ENCODE data around the gene CSNK1G2. TPM values are rescaled to one million over a fixed set of nuclear protein-coding genes. Genes with fewer than 3 reads are reported as not detected.
"Not testable (repeated sequence)": the region's sequence is repeated elsewhere in the genome, so short reads cannot be mapped to it uniquely, and the experiment has no call there.

The CSNK1G2 gene
- total RNA-seq, 1 donor from 2014 or later: 41.6 TPM

GRCh38 chr19:1985588-1986356 lies 44.8 kb downstream of the CSNK1G2 start:
- DNase-seq (ENCODE audit: low spot score in 2 of 2): no peak

GRCh38 chr19:1986357-1987162 lies 45.6 kb downstream of the CSNK1G2 start:
- no peak for DNase-seq (ENCODE audit: low spot score in 2 of 2)
- FAIRE-seq: no peak

More at GRCh38 chr19:1985588-1986356, 44.8 kb downstream of the CSNK1G2 start:
- no peak for FAIRE-seq

- no peak for DNase-seq (ENCODE audit: low spot score in 2 of 2)
- FAIRE-seq: no peak
Observed at GRCh38 chr19:1987197-1988187, 46.5 kb downstream of the CSNK1G2 start.

- not testable (repeated sequence) for FAIRE-seq; DNase-seq (ENCODE audit: low spot score in 2 of 2)
Observed at GRCh38 chr19:1988464-1988863, 47.5 kb downstream of the CSNK1G2 start.

GRCh38 chr19:1989513-1990229 lies 48.7 kb downstream of the CSNK1G2 start:
- DNase-seq (ENCODE audit: low spot score in 2 of 2) (no peak), FAIRE-seq (no peak)

DNA sequence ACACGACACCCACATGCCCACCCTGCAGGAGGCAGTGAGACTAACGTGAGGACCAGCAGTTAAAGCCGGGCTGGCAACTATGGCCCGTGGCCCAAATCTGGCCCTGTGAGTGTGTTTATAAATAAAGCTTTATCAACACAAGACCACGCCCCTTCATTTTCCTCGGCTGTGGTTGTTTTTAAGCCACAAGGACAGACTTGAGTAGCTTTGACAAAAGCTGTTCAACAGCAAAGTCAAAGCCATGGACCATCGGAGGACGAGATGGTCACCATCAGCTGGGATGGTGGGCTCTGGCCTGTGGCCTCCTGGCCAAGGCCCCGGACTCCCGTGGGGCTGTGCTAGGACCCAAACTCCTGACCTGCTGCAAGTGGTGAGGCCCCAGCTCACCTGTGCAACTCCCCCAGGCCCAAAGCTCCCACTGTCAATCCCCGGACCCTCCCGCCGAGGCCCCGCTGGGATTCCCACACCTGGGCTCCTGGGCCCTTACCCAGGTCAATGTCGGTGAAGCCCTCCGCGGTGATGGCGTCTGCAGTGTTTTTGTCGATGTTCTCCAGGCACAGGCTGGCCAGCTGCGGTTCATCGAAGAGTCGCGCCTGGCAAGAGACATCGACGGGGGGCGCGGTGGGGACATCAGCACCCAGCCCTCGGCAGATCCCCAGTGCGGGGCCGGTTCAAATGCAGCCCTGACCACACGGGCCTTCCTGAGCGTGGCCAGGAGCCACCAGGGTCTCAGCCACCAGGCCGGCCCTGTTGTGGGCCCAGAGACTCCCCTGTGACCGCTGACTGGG lies 49.5 kb downstream of the CSNK1G2 start:
- no peak for FAIRE-seq
- DNase-seq (ENCODE audit: low spot score in 2 of 2): no peak

DNA sequence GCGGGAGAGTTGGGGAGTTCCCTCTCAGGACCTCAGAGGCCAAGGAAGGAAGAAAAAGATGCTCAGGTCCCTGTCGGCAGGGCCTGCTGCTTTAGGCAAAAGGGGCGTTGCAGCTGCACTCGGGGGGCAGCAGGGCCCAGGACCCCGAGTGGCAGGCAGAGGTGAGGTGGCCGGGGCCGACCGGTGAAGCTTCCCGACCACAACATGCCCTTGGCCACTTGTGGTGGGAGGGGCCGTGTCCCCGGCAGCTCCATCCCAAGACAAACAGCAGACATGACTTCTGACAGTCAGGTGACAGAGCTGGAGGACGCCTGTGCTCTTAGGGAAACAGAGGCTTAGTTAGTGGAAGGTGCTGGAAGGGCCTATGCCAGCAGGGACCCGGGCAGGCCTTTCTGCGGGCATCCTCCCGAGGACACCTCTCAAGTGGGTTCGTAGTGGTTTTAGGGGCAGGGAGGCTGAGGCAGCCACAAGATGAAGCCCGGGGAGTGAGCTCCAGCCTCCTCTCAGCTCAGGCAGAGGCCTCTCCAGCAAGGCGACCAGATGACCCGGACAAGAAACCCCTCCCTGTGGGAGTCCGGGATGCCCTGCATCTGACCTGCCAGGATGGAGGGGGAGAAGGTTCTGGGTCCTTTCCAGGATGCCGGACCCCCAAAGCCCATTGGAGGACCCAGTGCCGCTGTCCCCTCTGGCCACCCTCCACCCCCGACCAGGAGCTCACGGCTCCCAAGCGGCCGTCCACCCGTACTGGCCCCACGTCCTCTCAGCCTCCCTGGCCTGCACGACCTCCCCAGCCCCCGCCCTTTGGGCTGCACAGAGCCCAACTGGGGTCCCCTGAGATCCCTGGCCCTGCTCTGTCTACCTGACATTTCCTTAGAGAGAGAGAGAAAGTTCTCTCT lies 50.3 kb downstream of the CSNK1G2 start:
- FAIRE-seq (no peak), DNase-seq (ENCODE audit: low spot score in 2 of 2) (no peak)

GRCh38 chr19:1992759-1993260 lies 51.8 kb downstream of the CSNK1G2 start:
- DNase-seq (ENCODE audit: low spot score in 2 of 2) (no peak), FAIRE-seq (no peak)

- DNase-seq (ENCODE audit: low spot score in 2 of 2) (no peak), FAIRE-seq (no peak)
Observed at GRCh38 chr19:1997353-1998233, 56.6 kb downstream of the CSNK1G2 start.

GRCh38 chr19:1998712-1999708 lies 58.0 kb downstream of the CSNK1G2 start:
- no peak for FAIRE-seq

DNA sequence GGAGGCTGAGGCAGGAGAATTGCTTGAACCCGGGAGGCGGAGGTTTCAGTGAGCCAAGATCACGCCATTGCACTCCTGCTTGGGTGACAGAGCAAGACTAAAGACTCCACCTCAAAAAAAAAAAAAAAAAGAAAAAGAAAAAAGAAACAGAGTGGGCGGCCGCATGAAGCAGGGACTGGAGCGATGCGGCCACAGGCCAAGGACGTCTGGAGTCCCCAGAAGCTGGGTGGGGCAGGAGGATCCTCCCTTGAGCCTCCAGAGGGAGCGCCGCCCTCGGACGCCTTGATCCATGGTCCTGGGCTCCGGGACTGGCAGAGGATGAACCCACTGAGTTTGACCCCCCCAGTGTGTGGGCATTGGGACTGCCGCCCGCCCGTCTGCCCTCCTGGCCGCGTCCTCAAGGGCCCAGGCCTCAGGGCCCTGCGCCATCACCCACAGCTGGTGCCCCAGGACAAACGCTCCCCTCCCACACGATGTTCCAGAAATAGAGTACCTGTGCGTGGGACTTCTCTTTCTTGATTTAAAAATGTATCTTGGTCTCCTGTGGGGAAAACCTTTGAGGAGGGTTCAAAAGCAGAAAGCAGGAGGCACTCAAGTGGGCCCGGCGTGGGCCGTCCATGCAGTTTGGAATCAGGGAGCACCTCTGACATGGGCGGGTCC lies 59.0 kb downstream of the CSNK1G2 start:
- FAIRE-seq (no peak), DNase-seq (ENCODE audit: low spot score in 2 of 2) (no peak)

More at GRCh38 chr19:1998712-1999708, 58.0 kb downstream of the CSNK1G2 start:
- DNase-seq (ENCODE audit: low spot score in 2 of 2): no peak

- FAIRE-seq (no peak), DNase-seq (ENCODE audit: low spot score in 2 of 2) (no peak)
Observed at GRCh38 chr19:2003874-2004273, 62.9 kb downstream of the CSNK1G2 start.

DNA sequence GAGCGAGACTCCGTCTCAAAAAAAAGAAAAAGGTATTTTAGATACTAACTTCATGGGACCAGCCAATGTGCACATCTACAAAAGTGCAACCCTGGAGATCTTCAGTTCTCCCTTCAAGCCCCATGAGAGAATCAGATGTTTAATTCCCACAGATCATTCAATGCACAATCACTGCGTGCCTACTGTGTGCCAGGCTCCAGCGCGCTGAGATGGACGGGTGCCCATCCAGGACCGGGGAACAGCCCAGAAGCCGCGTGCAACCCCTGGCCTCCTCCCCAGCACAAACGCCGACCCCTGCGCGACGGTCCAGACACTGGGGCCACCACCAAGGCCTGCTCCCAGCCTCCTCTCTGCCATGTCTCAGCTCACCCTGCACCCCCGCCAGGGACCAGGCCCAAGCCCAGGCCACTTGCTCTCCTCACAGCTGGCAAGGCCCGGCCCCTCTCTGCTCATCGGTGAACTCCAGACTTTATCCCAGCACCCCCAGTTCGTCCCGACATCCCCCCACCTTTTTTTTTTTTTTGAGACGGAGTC lies 69.2 kb downstream of the CSNK1G2 start:
- DNase-seq (ENCODE audit: low spot score in 2 of 2) (no peak), FAIRE-seq (no peak)

DNA sequence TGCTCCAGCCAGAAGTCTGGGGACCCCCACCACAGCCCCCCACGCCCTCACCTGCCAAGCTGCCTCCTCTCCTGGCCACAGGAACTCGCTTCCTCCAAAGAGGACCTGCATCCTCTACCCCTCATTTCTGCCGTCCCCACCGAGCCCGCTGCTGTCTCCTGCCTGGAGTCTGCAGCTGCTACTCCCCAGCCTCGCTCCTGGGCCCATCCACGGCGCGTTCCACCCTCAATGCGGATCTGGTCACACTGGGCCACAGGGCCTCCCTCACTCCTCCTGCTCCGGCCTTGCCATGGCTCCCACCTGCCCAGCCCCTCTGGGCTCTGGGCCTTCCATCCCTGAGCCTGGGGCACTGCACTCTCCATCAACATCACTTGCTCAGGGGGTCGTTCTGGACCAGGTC lies 70.2 kb downstream of the CSNK1G2 start:
- FAIRE-seq (no peak), DNase-seq (ENCODE audit: low spot score in 2 of 2) (no peak)

Measured in frontal cortex (tissue), 4 donors.